H1 (cell line): ENCODE measurements around the gene HDLBP. TPM values are rescaled to one million over a fixed set of nuclear protein-coding genes. Genes with fewer than 3 reads are reported as not detected.

Experiments used
- CTCF ChIA-PET: fragments of 300-600 bp; sonication (Branson Sonifier 250); formaldehyde crosslinking; loops from one replicate; lab custom pipeline; 2021; ENCODE audit not compliant: partially characterized antibody; lab: Charles Lee
- POLR2A ChIA-PET: fragments of 300-600 bp; sonication (Branson Sonifier 250); formaldehyde crosslinking; loops from one replicate; lab custom pipeline; 2021; ENCODE audit warnings: inconsistent platforms; ENCODE audit not compliant: partially characterized antibody; lab: Charles Lee
- DNase-seq, 2 experiments: peaks; one replicate each; pipeline versions ENCODE4 v3.0.0 to v3.0.0-alpha.2; 2010 to 2022; ENCODE audit warnings: low spot score in 2 of 2, low read depth in 1 of 2, mixed read lengths in 1 of 2
- FAIRE-seq: peaks from 2 replicates; lab custom pipeline; 2011; peaks lifted over from hg19 to GRCh38; lab: Jason Lieb, UNC
- H2AFZ ChIP-seq: 2 replicates; pipeline ENCODE4 v1.8.1; 2012; ENCODE audit warnings: low read length, inconsistent platforms
- H2AK5ac ChIP-seq: 2 replicates; pipeline ENCODE4 v1.6.1; 2013; ENCODE audit warnings: low read depth, low read length
- H2BK120ac ChIP-seq: replicated peaks from 2 replicates; pipeline ENCODE3; 2013; ENCODE audit warnings: low read depth, low read length, inconsistent platforms
- H2BK12ac ChIP-seq: 2 replicates; pipeline ENCODE4 v1.6.1; 2013; ENCODE audit warnings: low read depth, low read length
- H2BK15ac ChIP-seq: 2 replicates; pipeline ENCODE4 v1.6.1; 2013; ENCODE audit warnings: low read length
- H2BK20ac ChIP-seq: 2 replicates; pipeline ENCODE4 v1.6.1; 2013; ENCODE audit warnings: low read length
- H2BK5ac ChIP-seq: 2 replicates; pipeline ENCODE4 v1.6.1; 2013; ENCODE audit warnings: low read depth, low read length
- H3K14ac ChIP-seq: 2 replicates; pipeline ENCODE4 v1.6.1; 2013; ENCODE audit warnings: inconsistent platforms; ENCODE audit not compliant: insufficient read length
- H3K18ac ChIP-seq: 2 replicates; pipeline ENCODE4 v1.6.1; 2013; ENCODE audit warnings: low read length; ENCODE audit errors: extremely low read depth
- H3K23ac ChIP-seq: 2 replicates; pipeline ENCODE4 v1.6.1; 2013; ENCODE audit warnings: inconsistent platforms; ENCODE audit not compliant: insufficient read length
- H3K23me2 ChIP-seq: 2 replicates; pipeline ENCODE4 v1.6.1; 2013; ENCODE audit warnings: low read depth, low read length
- H3K27ac ChIP-seq: 2 replicates; pipeline ENCODE4 v1.6.1; 2011; ENCODE audit warnings: low read depth, low read length, inconsistent platforms
- H3K27me3 ChIP-seq, 4 experiments: replicated peaks in 1 of 4; 1 replicate in 1 of 4; 2 replicates in 3 of 4; pipeline versions ENCODE4 v1.6.1 to v1.8.1; 2011 to 2013; ENCODE audit warnings: low read length in 3 of 4, mild to moderate bottlenecking in 3 of 4, inconsistent platforms in 2 of 4, mixed read lengths in 2 of 4, moderate library complexity in 1 of 4; ENCODE audit not compliant: control insufficient read depth in 3 of 4, insufficient read depth in 3 of 4; ENCODE audit errors: extremely low read depth in 1 of 4
- H3K36me3 ChIP-seq, 4 experiments: 2 replicates each; pipeline versions ENCODE4 v1.6.1 to v1.8.1; 2011 to 2013; ENCODE audit warnings: mild to moderate bottlenecking in 4 of 4, low read length in 3 of 4, moderate library complexity in 2 of 4, control low read depth in 1 of 4, inconsistent platforms in 1 of 4; ENCODE audit not compliant: insufficient read depth in 4 of 4, control insufficient read depth in 2 of 4
- H3K4ac ChIP-seq: replicated peaks from 2 replicates; pipeline ENCODE3; 2013; ENCODE audit warnings: low read length, low read depth, mixed read lengths, inconsistent platforms; ENCODE audit not compliant: insufficient read length
- H3K4me1 ChIP-seq, 4 experiments: replicated peaks in 1 of 4; 1 replicate in 1 of 4; 2 replicates in 3 of 4; pipeline versions ENCODE4 v1.6.1 to v1.8.1; 2011 to 2013; ENCODE audit warnings: low read length in 3 of 4, inconsistent platforms in 2 of 4, mixed read lengths in 1 of 4; ENCODE audit not compliant: insufficient read depth in 4 of 4, control insufficient read depth in 3 of 4
- H3K4me2 ChIP-seq, 2 experiments: 2 replicates each; pipeline versions ENCODE4 v1.6.1 to v1.8.1; 2011 to 2013; ENCODE audit warnings: low read depth in 2 of 2, low read length in 2 of 2, control low read depth in 1 of 2, inconsistent platforms in 1 of 2, mild to moderate bottlenecking in 1 of 2; ENCODE audit not compliant: insufficient read depth in 1 of 2
- H3K4me3 ChIP-seq, 4 experiments: fragments of 200-600, 300-600 bp in 1 of 4; sonication (generic), shearing (Covaris generic), sonication (Bioruptor Twin) in 1 of 4; 2 replicates each; pipeline versions ENCODE4 v1.5.1 to v1.8.1; 2011 to 2016; ENCODE audit warnings: low read length in 4 of 4, low read depth in 3 of 4, control low read depth in 2 of 4, inconsistent platforms in 2 of 4, mild to moderate bottlenecking in 2 of 4, mixed read lengths in 1 of 4, moderate library complexity in 1 of 4; ENCODE audit not compliant: insufficient read depth in 2 of 4; ENCODE audit errors: extremely low read depth in 1 of 4
- H3K56ac ChIP-seq: replicated peaks from 2 replicates; pipeline ENCODE3; 2013; ENCODE audit warnings: low read depth, mild to moderate bottlenecking, mixed read lengths, low read length, inconsistent platforms; ENCODE audit not compliant: insufficient read length
- H3K79me1 ChIP-seq: 2 replicates; pipeline ENCODE4 v1.6.1; 2013; ENCODE audit warnings: low read depth, low read length, control low read depth
- H3K79me2 ChIP-seq, 2 experiments: 2 replicates each; pipeline versions ENCODE4 v1.6.1 to v1.8.1; 2012 to 2013; ENCODE audit warnings: low read length in 2 of 2, mild to moderate bottlenecking in 2 of 2, inconsistent platforms in 1 of 2; ENCODE audit not compliant: insufficient read depth in 2 of 2, control insufficient read depth in 1 of 2
- H3K9ac ChIP-seq, 4 experiments: replicated peaks in 1 of 4; 1 replicate in 1 of 4; 2 replicates in 3 of 4; pipeline versions ENCODE4 v1.6.1 to v1.8.1; 2011 to 2013; ENCODE audit warnings: low read depth in 3 of 4, low read length in 3 of 4, control low read depth in 2 of 4, mild to moderate bottlenecking in 2 of 4, moderate library complexity in 2 of 4, inconsistent platforms in 1 of 4; ENCODE audit errors: extremely low read depth in 1 of 4
- H3K9me3 ChIP-seq, 2 experiments: 2 replicates each; pipeline versions ENCODE4 v1.6.1 to v1.8.1; 2012 to 2013; ENCODE audit warnings: mild to moderate bottlenecking in 2 of 2, moderate library complexity in 2 of 2, control low read depth in 1 of 2, inconsistent platforms in 1 of 2, low read depth in 1 of 2, low read length in 1 of 2, mixed read lengths in 1 of 2; ENCODE audit not compliant: insufficient read depth in 2 of 2
- H4K20me1 ChIP-seq, 2 experiments: replicated peaks in 1 of 2; 2 replicates each; pipeline versions ENCODE3 to v1.8.1; 2011 to 2013; ENCODE audit warnings: inconsistent platforms in 2 of 2, low read length in 2 of 2, mild to moderate bottlenecking in 1 of 2; ENCODE audit not compliant: insufficient read depth in 2 of 2, control insufficient read depth in 1 of 2
- H4K5ac ChIP-seq: 2 replicates; pipeline ENCODE4 v1.6.1; 2013; ENCODE audit warnings: low read length, low read depth, mixed read lengths, inconsistent platforms; ENCODE audit not compliant: insufficient read length
- H4K8ac ChIP-seq: 2 replicates; pipeline ENCODE4 v1.8.0; 2013; ENCODE audit warnings: mild to moderate bottlenecking, moderate library complexity, low read length, inconsistent platforms; ENCODE audit not compliant: insufficient read depth; ENCODE audit errors: extremely low read depth
- H4K91ac ChIP-seq: replicated peaks from 2 replicates; pipeline ENCODE3; 2013; ENCODE audit warnings: low read length, mixed read lengths, inconsistent platforms; ENCODE audit not compliant: insufficient read length
- CREB1 ChIP-seq: IDR thresholded peaks from 2 replicates; pipeline ENCODE4 v1.6.1; 2012; ENCODE audit warnings: inconsistent platforms
- JUND ChIP-seq: IDR thresholded peaks from 2 replicates; pipeline ENCODE4 v1.6.1; 2011; ENCODE audit warnings: mild to moderate bottlenecking, improper control_type of control experiment, low read length
- PHF8 ChIP-seq: fragments of 200-600 bp; sonication (generic); conservative IDR thresholded peaks from 2 replicates; pipeline ENCODE4 v1.7.1; 2012; ENCODE audit warnings: low read depth, mild to moderate bottlenecking, inconsistent platforms, low read length, moderate library complexity
- SAP30 ChIP-seq: fragments of 300-600 bp; sonication (generic); IDR thresholded peaks from 2 replicates; pipeline ENCODE4 v1.7.1; 2012; ENCODE audit warnings: low read length, moderate library complexity, mild to moderate bottlenecking, inconsistent platforms; ENCODE audit not compliant: insufficient read depth, insufficient replicate concordance
- SP1 ChIP-seq: IDR thresholded peaks from 2 replicates; pipeline ENCODE4 v1.6.1; 2011; ENCODE audit warnings: low read depth, low read length
- TAF7 ChIP-seq: optimal IDR thresholded peaks from 2 replicates; pipeline ENCODE3; 2011; ENCODE audit warnings: low read depth, mild to moderate bottlenecking, inconsistent platforms, low read length, moderate library complexity, borderline replicate concordance
- ZNF274 ChIP-seq: IDR thresholded peaks from 2 replicates; pipeline ENCODE4 v1.7.0; 2012; ENCODE audit warnings: low read length, borderline replicate concordance; ENCODE audit errors: extremely low read depth
- WGBS, 2 experiments: shearing (Covaris generic) in 1 of 2; methylation state at CpG; one replicate each; pipeline versions ENCODE4 v1.1.6 to v1.1.7; 2013 to 2015; ENCODE audit warnings: low lambda C conversion rate in 2 of 2, mixed read lengths in 2 of 2, inconsistent platforms in 1 of 2, low coverage in 1 of 2, missing lambda C conversion rate in 1 of 2; ENCODE audit not compliant: insufficient replicate concordance in 2 of 2, insufficient coverage in 1 of 2, insufficient read length in 1 of 2; ENCODE audit errors: extremely low coverage in 1 of 2, missing lambda C conversion rate in 1 of 2; 5-methylcytosine and 5-hydroxymethylcytosine counted together
- polyA plus RNA-seq, 7 experiments: library from polyadenylated mRNA; depleted of rRNA in 3 of 7; stranded (reverse) in 5 of 7; unstranded in 2 of 7; fragments of >200 nt in 5 of 7; fragments of 200-250 nt in 2 of 7; gene quantifications; 1 replicate in 5 of 7; 2 replicates in 1 of 7; 4 replicates in 1 of 7; pipeline versions ENCODE4 v1.2.1 to v1.2.3, GENCODE V29; 2011 to 2013; ENCODE audit warnings: missing spikeins in 2 of 7, mixed read lengths in 2 of 7
- total RNA-seq: library from RNA; stranded (reverse); fragmentation: NEBNext Ultra II Directional; extraction: Animal tissue kit (Norgen Biotek cat#: 25700); gene quantifications from 2 replicates; pipeline ENCODE4 v1.2.1, GENCODE V29; 2021

HDLBP gene
- total and polyA plus RNA-seq, 2 of the 8 experiments (the other 6 are each of a cell fraction or from before 2014, with no cell fraction given), result 185 to 360 TPM

DNA sequence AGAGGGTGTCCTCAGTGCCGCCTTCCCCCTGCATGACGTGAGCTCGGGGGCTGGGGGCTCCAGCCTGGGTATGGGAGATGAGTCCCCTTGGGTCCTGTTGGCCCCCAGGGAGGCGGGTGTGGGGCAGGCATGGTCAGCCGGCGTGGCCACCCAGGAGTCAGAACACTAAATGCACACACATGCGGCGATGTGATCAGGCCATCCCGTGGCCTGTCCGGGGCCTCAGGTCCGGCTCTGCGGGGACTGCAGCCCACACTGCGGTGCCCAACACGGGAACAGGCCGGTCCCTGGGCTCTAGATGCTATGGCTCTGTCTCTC, 113.2 kb downstream of the HDLBP start:
- Histone ChIP-seq H2BK15ac (no peak overlapping the region), H4K20me1 (peaks cover 0 to 3% of the 10 kb centered on the region in 2 experiments), H2BK5ac (no peak overlapping the region), H4K5ac (no peak overlapping the region), H3K27ac (no peak overlapping the region), H3K18ac (no peak overlapping the region), H3K9ac (no peak overlapping the region), H3K36me3 (no peaks in the 10 kb centered on the region), H2AK5ac (no peak overlapping the region), H3K4ac (no peak overlapping the region), H3K4me1 (no peaks in the 10 kb centered on the region; a peak in 1 of 7 replicates), H3K79me1 (no peaks in the 10 kb centered on the region), H4K91ac (no peak overlapping the region), H2BK120ac (no peak overlapping the region), H2AFZ (no peak overlapping the region), H3K79me2 (no peaks in the 10 kb centered on the region), H3K4me3 (no peak overlapping the region), H3K9me3 (no peaks in the 10 kb centered on the region), H4K8ac (no peak overlapping the region), H2BK20ac (no peak overlapping the region), H3K14ac (no peak overlapping the region), H2BK12ac (no peak overlapping the region), H3K23me2 (no peaks in the 10 kb centered on the region), H3K23ac (no peak overlapping the region), H3K4me2 (no peak overlapping the region), H3K56ac (no peak overlapping the region), H3K27me3 (no peaks in the 10 kb centered on the region)
- WGBS, 2 experiments, result 84% methylated on average over 15 of the region's 15 CpGs; no CpG with 5 or more reads in 1 of the 2 experiments
- CTCF ChIA-PET, result interaction anchor here (1.1 kb wide), 1 partner anchor 12 kb away, joined by 3 read pairs; no protein-coding TSS in a partner anchor
- DNase-seq (no peak), FAIRE-seq (no peak)
- no peak for TF ChIP-seq ZNF274
- TF ChIP-seq SAP30, result no peak
- TF ChIP-seq PHF8, result no peak
- TF ChIP-seq TAF7, result no peak
- no peak for TF ChIP-seq SP1
- TF ChIP-seq CREB1, result no peak
- no peak for TF ChIP-seq JUND
- POLR2A ChIA-PET, result interaction anchor here (1.4 kb wide), 1 partner anchor 15 kb away, joined by 3 read pairs; no protein-coding TSS in a partner anchor
